GM19455 (cell line): ENCODE data around the gene SNX6.
"Not testable (repeated sequence)": the region's sequence is repeated elsewhere in the genome, so short reads cannot be mapped to it uniquely, and the experiment has no call there.

ENCODE experiments used
- ATAC-seq: cut with Tn5 transposase; IDR thresholded peaks from one replicate; pipeline ENCODE4 v1.9.1; 2021; ENCODE audit not compliant: unreplicated experiment

SNX6 gene

DNA sequence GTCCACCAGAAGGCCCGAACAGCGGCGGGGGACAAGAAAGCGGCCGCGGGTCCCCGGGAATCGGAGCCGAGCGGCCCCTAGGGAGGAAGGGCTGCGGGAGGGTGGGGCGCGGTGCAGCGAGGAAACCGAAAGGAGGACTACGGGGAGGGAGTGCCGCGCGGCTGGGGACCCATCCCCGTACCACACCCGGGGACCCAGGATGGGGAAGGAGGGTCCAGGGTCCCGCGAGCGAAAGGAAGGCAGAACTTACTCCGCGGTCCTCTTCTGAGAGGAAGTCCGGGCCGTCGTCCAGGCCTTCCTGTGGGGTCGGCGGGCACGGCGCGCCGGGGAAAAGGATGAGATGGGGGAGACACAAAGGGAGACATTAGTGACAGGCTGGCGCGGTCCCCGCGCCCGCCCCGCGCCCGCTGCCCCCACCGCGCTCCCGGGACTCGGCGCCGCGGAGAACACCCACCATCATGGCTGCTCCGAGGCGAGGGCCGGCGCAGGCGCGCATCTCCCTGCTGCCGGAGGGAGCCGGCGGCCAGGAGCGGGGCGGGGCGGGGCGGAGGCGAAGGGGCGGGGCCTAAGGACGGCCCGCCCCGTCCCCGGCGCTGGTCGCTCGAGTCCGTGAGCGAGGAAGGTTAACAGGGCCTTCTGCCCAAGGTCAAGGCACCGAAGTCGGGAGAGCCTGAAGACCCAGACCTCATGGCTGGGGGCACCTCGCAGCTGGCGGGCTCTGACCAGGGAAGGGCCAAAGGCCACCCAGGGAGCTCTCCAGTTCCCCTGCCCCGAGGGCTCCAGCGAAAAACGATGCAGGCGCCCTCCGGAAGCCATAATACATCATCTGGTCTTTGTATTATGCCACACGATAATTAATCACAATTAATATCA lies at the start of gene SNX6:
SNX6 (minus strand) TSS at position 492 of the 873 bp plus-strand sequence; CDS start at position 460, 32 bp downstream.
- ATAC-seq = peak; percentile 94

GRCh38 chr14:34678735-34679134 lies 48.8 kb upstream of the SNX6 start:
- ATAC-seq = no peak

DNA sequence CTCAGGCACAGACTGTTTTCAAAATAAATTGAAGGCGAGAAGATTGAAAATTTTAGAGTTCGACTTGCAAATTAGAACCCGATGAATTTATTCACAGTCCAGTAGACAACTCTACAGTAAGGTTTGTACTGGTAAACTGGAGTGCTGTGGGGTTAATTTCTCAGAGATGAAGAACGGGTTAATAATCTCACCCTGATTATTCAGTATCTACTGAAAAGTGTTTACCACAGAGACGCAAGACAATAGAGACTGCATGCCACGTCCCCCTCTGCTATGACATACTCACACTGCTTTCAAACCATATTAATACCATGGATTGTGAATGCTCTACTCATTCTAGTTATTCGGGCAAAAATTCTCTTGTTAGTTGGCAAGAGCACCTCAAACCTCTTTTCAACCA lies 48.4 kb upstream of the SNX6 start:
- ATAC-seq = no peak

- ATAC-seq = no peak
These were observed 46.7 kb upstream of the SNX6 start for GRCh38 chr14:34676516-34677211.

GRCh38 chr14:34673702-34674101 lies 43.8 kb upstream of the SNX6 start:
- ATAC-seq = no peak

GRCh38 chr14:34671716-34672115 lies 41.8 kb upstream of the SNX6 start:
- no peak for ATAC-seq

GRCh38 chr14:34668111-34668510 lies 38.2 kb upstream of the SNX6 start:
- ATAC-seq = no peak

- ATAC-seq = no peak
These were observed 37.1 kb upstream of the SNX6 start for GRCh38 chr14:34667007-34667406.

DNA sequence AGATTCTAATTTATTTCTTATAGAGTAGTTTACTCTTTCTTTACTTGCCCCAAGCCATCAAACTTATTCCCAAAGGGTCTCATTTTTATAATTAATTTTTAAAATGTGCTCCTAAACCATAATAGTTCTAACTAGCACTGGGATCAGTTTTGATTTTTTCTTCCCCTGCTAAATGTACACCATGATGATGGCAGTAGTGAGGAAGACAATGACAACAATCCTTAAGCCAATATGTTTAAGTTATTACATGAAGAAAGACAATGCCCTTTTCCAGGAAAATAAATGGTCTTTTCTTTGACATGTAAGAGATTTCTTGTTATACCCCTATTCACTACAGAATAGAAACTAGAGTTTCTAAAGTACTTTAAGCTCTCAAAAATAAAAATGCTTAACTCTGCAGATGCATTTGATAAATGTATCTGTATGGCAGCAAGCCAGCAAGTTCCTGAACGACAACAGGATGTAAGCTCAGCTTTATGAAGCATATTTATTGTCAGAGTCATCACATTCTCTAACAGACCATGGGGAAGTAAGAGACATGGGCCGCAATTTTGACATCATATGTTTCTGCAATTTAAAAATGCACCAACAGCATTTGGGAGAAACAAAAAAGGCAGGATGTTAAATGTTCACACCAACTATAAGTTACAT lies 36.0 kb upstream of the SNX6 start:
- no peak for ATAC-seq

- ATAC-seq = no peak
These were observed 32.7 kb upstream of the SNX6 start for GRCh38 chr14:34662561-34663088.

DNA sequence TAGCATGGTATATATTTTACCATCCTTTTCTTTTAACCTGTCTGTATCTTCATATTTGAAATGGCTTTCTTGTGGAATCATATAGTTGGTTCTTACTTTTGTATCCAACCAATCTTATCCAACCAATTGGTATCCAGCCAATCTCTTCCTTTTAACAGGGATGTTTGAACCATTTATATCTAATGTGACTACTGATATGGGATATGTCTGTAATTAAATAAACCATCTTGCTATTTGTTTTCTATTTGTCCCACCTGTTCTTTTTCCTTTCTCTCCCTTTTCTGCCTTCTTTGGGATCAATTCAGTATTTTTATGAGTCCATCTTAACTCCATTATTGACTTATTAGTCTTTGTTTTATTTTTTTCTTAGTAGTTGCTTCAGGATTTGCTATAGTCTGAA lies 30.8 kb upstream of the SNX6 start:
- no peak for ATAC-seq

DNA sequence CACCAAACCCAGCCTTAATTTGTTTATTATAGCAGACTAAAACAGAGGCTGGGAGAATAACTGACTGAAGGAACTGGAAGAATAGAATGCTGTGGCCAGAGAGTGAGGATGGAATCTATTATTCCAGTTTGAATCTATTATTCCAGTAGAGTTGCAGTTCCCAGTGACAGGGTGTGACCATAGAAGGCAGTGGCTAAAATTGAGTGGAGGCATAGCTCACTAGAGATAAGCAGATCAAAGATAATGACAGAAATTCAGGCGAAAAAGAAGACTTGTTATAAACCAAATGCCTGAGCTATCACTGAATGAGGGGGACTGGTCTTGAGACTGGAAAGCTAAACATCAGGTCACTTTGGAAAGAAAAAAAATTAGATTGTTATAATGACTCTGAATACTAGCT lies 26.0 kb upstream of the SNX6 start:
- ATAC-seq = no peak

DNA sequence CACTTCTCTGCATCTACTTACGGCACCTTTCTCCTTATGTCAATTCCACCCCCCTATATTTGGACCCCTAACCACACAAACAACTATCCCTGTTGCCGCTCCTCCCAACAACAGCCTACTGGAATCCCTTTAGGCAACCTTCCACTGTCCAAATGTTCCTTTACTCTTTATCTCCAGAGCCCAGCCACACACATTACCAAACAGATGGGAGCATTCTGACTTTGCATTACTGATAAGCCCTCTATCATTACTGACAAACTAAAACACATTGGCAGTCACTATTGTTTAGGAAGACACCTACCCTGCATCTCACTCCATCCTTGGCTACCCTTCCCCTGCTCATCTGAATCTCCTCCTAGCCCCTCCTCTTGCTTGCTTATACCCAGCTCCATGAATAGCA lies 23.1 kb upstream of the SNX6 start:
- ATAC-seq = not testable (repeated sequence)

GRCh38 chr14:34652348-34652747 lies 22.4 kb upstream of the SNX6 start:
- not testable (repeated sequence) for ATAC-seq

DNA sequence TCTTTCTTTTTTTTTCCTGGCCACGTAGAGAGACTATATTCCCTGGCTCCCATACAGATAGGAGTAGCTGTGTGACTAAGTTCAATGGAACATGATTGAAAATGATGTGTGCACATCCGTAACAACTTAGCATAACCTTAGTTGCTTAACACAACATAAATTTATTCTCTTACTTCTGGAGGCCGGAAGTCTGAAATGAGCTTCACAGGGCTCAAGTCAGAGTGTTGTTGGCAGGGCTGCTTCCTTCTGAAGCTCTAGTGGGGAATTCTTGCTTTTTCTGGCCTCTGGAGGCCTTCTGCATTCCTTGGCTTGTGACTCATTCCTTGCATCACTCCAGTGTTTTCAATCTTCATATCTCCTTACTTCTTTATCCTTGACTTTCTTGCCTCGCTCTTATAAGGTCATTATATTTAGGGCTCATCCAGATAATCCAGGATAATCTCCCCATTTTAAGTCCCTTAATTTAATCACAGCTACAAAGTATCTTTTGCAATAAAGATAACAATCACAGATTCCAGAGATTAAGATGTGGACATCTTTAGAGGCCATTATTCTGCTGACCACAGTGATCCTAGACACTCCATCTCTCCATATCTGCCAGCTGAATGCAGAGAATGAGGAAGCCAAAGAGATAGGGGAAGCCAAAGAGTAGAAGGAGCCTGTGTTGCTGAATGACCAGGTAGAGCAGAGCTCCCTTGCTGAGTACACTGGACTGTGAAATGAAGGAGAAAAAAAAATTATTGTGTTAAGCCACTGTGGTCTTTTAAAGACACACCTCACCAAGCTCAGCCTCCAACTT lies 21.0 kb upstream of the SNX6 start:
- ATAC-seq = no peak

GRCh38 chr14:34650006-34650405 lies 20.1 kb upstream of the SNX6 start:
- not testable (repeated sequence) for ATAC-seq

GRCh38 chr14:34649344-34649743 lies 19.4 kb upstream of the SNX6 start:
- ATAC-seq = no peak

GRCh38 chr14:34646570-34647255 lies 16.8 kb upstream of the SNX6 start:
- no peak for ATAC-seq

DNA sequence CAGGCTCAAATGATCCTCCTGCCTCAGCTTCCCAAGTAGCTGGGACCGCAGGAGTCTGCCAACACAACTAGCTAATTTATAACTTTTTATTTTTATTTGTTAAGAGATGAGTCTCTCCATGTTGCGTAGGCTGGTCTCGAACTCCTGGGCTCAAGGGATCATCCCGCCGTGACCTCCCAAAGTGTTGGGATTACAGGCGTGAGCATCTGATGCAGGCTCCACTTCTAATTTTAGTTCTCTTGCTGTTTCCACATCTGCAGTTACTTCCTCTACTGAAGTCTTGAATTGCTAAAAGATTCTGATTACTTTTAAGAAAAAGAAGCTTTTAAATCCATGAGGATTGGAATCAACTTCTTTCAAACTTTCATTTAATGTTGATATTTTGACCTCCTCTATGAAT lies 13.4 kb upstream of the SNX6 start:
- no peak for ATAC-seq

DNA sequence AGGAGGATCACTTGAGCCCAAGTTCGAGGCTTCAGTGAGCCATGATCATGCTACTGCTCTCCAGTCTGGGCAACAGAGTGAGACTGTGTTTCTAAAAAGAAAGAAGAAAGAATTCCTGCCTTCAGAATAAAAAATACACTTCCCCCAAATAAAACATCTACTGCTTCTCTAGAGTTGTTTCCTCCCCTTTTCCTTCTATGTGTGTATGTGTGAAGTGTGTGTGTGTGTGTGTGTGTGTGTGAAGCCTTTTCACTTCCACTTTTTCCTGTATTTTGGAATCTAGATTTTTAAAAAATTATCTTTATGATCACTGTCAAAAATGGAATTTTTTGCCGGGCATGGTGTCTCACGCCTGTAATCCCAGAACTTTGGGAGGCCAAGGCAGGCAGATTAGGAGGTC lies 12.6 kb upstream of the SNX6 start:
- ATAC-seq = no peak
